Measurements from ENCODE around the gene APELA.
"Not testable (repeated sequence)": the region's sequence is repeated elsewhere in the genome, so short reads cannot be mapped to it uniquely, and the experiment has no call there.

Gene APELA

GRCh38 chr4:164927101-164927500 lies 50.1 kb downstream of the APELA start:
- DNase-seq = not testable (repeated sequence)

GRCh38 chr4:164930647-164931046 lies 53.7 kb downstream of the APELA start:
- DNase-seq = no peak

GRCh38 chr4:164931551-164932324 lies 54.8 kb downstream of the APELA start:
- DNase-seq = no peak

GRCh38 chr4:164933244-164933643 lies 56.3 kb downstream of the APELA start:
- DNase-seq = no peak

- DNase-seq = no peak
Measured at GRCh38 chr4:164935363-164935762, 58.4 kb downstream of the APELA start.

- not testable (repeated sequence) for DNase-seq
Measured at GRCh38 chr4:164935865-164936606, 59.1 kb downstream of the APELA start.

GRCh38 chr4:164937576-164938270 lies 60.7 kb downstream of the APELA start:
- no peak for DNase-seq

GRCh38 chr4:164943192-164943591 lies 66.2 kb downstream of the APELA start:
- DNase-seq = no peak

- no peak for DNase-seq
Measured at GRCh38 chr4:164945146-164945545, 68.2 kb downstream of the APELA start.

- no peak for DNase-seq
Measured at GRCh38 chr4:164946810-164947209, 69.8 kb downstream of the APELA start.
